Endothelial cell of umbilical vein (primary cell): ENCODE measurements around the gene FGD3. TPM values are rescaled to one million over a fixed set of nuclear protein-coding genes. Genes with fewer than 3 reads are reported as not detected.

Experiments used
- BruUV-seq: library from RNA; stranded (reverse); fragments of 400-500 nt; replicated peaks from 2 replicates; lab custom pipeline; 2021; lab: Mats Ljungman, UMichigan
- CTCF ChIA-PET: fragments of 300-600, 350-600 bp; sonication (Branson Sonifier 250); formaldehyde crosslinking; loops from one replicate; lab custom pipeline; 2021; ENCODE audit warnings: antibody characterized with exemption, inconsistent platforms; lab: Charles Lee
- POLR2A ChIA-PET: fragments of 300-600, 350-600 bp; sonication (Branson Sonifier 250); formaldehyde crosslinking; loops from one replicate; lab custom pipeline; 2021; ENCODE audit warnings: antibody characterized with exemption, inconsistent platforms; lab: Charles Lee
- DNase-seq: peaks from one replicate; pipeline ENCODE4 v3.0.0-alpha.2; 2011; ENCODE audit warnings: low read depth, low spot score
- FAIRE-seq: peaks from 2 replicates; lab custom pipeline; 2011; peaks lifted over from hg19 to GRCh38; lab: Jason Lieb, UNC
- H2AFZ ChIP-seq: 2 replicates; pipeline ENCODE4 v1.6.0; 2012; ENCODE audit warnings: low read depth, low read length, control low read depth, inconsistent platforms
- H3K27ac ChIP-seq: 2 replicates; pipeline ENCODE4 v1.5.1; 2011; ENCODE audit warnings: low read depth, mild to moderate bottlenecking, control low read depth, low read length, moderate library complexity; ENCODE audit not compliant: insufficient read depth
- H3K27me3 ChIP-seq, 2 experiments: 2 replicates each; pipeline versions ENCODE4 v1.6.0 to v1.6.1; 2011; ENCODE audit warnings: low read length in 2 of 2, mixed read lengths in 1 of 2; ENCODE audit not compliant: control insufficient read depth in 2 of 2, insufficient read depth in 2 of 2
- H3K36me3 ChIP-seq, 2 experiments: 2 replicates in 1 of 2; 3 replicates in 1 of 2; pipeline ENCODE4 v1.5.1; 2011; ENCODE audit warnings: low read length in 2 of 2, mild to moderate bottlenecking in 1 of 2, moderate library complexity in 1 of 2; ENCODE audit not compliant: control insufficient read depth in 2 of 2, insufficient read depth in 2 of 2; ENCODE audit errors: extremely low read depth in 1 of 2
- H3K4me1 ChIP-seq: 3 replicates; pipeline ENCODE4 v1.5.1; 2011; ENCODE audit warnings: mild to moderate bottlenecking, low read length; ENCODE audit not compliant: control insufficient read depth, insufficient read depth; ENCODE audit errors: extremely low read depth
- H3K4me2 ChIP-seq: 2 replicates; pipeline ENCODE4 v1.6.1; 2011; ENCODE audit warnings: low read length, control low read depth, mixed read lengths; ENCODE audit not compliant: insufficient read depth
- H3K4me3 ChIP-seq, 3 experiments: fragments of 200-600 bp in 1 of 3; sonication (generic), shearing (Covaris generic) in 1 of 3; replicated peaks in 1 of 3; 2 replicates each; pipeline ENCODE4 v1.5.1; 2011 to 2016; ENCODE audit warnings: control low read depth in 3 of 3, low read length in 3 of 3, mild to moderate bottlenecking in 2 of 3, inconsistent platforms in 1 of 3, low read depth in 1 of 3, moderate library complexity in 1 of 3; ENCODE audit not compliant: insufficient read depth in 1 of 3
- H3K79me2 ChIP-seq: 2 replicates; pipeline ENCODE4 v1.6.0; 2012; ENCODE audit warnings: low read length, inconsistent platforms; ENCODE audit not compliant: control insufficient read depth, insufficient read depth
- H3K9ac ChIP-seq: replicated peaks from 2 replicates; pipeline ENCODE3; 2011; ENCODE audit warnings: low read length, control low read depth; ENCODE audit not compliant: insufficient read depth; ENCODE audit errors: extremely low read depth
- H3K9me1 ChIP-seq: replicated peaks from 3 replicates; pipeline ENCODE4 v1.6.0; 2011; ENCODE audit warnings: mild to moderate bottlenecking, low read length; ENCODE audit not compliant: control insufficient read depth, insufficient read depth; ENCODE audit errors: extremely low read depth
- H3K9me3 ChIP-seq: replicated peaks from 2 replicates; pipeline ENCODE4 v1.5.1; 2012; ENCODE audit warnings: low read length, inconsistent platforms; ENCODE audit not compliant: control insufficient read depth, insufficient read depth
- H4K20me1 ChIP-seq: replicated peaks from 2 replicates; pipeline ENCODE3; 2011; ENCODE audit warnings: mild to moderate bottlenecking, low read length; ENCODE audit not compliant: control insufficient read depth, insufficient read depth; ENCODE audit errors: extremely low read depth
- CTCF ChIP-seq, 2 donors: IDR thresholded peaks; 1 replicate in 1 of 2; 2 replicates in 1 of 2; pipeline ENCODE4 v1.5.1; 2011; ENCODE audit warnings: low read length in 2 of 2, mild to moderate bottlenecking in 2 of 2, moderate library complexity in 2 of 2, control low read depth in 1 of 2, inconsistent platforms in 1 of 2, low read depth in 1 of 2; ENCODE audit not compliant: insufficient read depth in 1 of 2; ENCODE audit errors: extremely low read depth in 1 of 2
- EZH2 ChIP-seq: IDR thresholded peaks from 2 replicates; pipeline ENCODE4 v1.6.1; 2012; ENCODE audit warnings: borderline replicate concordance, low read depth, mild to moderate bottlenecking, moderate library complexity, low read length, inconsistent platforms; ENCODE audit not compliant: severe bottlenecking
- FOS ChIP-seq: IDR thresholded peaks from 2 replicates; pipeline ENCODE4 v1.6.1; 2011; ENCODE audit warnings: mild to moderate bottlenecking, low read length, moderate library complexity, borderline replicate concordance; ENCODE audit not compliant: insufficient read depth
- GATA2 ChIP-seq: IDR thresholded peaks from 2 replicates; pipeline ENCODE4 v1.7.0; 2011; ENCODE audit warnings: low read depth, mild to moderate bottlenecking, moderate library complexity, mixed read lengths, low read length; ENCODE audit not compliant: insufficient read length, insufficient read depth
- JUN ChIP-seq: IDR thresholded peaks from 2 replicates; pipeline ENCODE4 v1.6.1; 2011; ENCODE audit warnings: borderline replicate concordance, low read depth; ENCODE audit not compliant: insufficient read length, insufficient read depth
- MAX ChIP-seq: IDR thresholded peaks from 2 replicates; pipeline ENCODE4 v1.6.1; 2011; ENCODE audit not compliant: insufficient read depth, insufficient read length
- MYC ChIP-seq: IDR thresholded peaks from one replicate; pipeline ENCODE4 v1.6.1; 2011; ENCODE audit warnings: mild to moderate bottlenecking, low read depth, low read length
- POLR2A ChIP-seq: IDR thresholded peaks from 2 replicates; pipeline ENCODE4 v1.6.1; 2012; ENCODE audit warnings: low read depth, mild to moderate bottlenecking, control low read depth, low read length
- POLR2AphosphoS5 ChIP-seq: IDR thresholded peaks from 2 replicates; pipeline ENCODE4 v1.6.1; 2012; ENCODE audit warnings: low read depth, mild to moderate bottlenecking, control low read depth, low read length, moderate library complexity; ENCODE audit not compliant: insufficient read depth
- dilution Hi-C: fragments of 300-500 bp; cut with MboI; formaldehyde crosslinking; loops from one replicate; pipeline ENCODE4 v1.15.0; 2019; ENCODE audit warnings: low sequenced_read_pairs; ENCODE audit not compliant: extremely low pct_ligation_motif_present
- intact Hi-C: fragments of 100-400 bp; cut with micrococcal nuclease; formaldehyde crosslinking; loops from one replicate; pipeline ENCODE4 v1.10.0; 2022
- polyA plus RNA-seq, 4 experiments: library from polyadenylated mRNA; depleted of rRNA in 3 of 4; stranded (reverse) in 3 of 4; unstranded in 1 of 4; fragments of >200 nt; gene quantifications; 2 replicates each; pipeline versions ENCODE4 v1.2.1 to v1.2.3, GENCODE V29; 2011 to 2012; ENCODE audit warnings: missing spikeins in 1 of 4
- total RNA-seq: library from RNA; stranded (reverse); gene quantifications from 2 replicates; pipeline ENCODE4 v1.2.3, GENCODE V29; 2021

Gene FGD3
- total and polyA plus RNA-seq, 2 donors (not counting 3 experiments of a cell fraction or from before 2014, with no cell fraction given), result not detected

- no peak overlapping the region for H3K4me3 ChIP-seq
- H3K4me2 ChIP-seq, result no peak overlapping the region
- no peak for TF ChIP-seq GATA2
- TF ChIP-seq POLR2A, result no peak
- TF ChIP-seq FOS, result no peak
- no peak for TF ChIP-seq MAX
- no peak for TF ChIP-seq POLR2AphosphoS5
- TF ChIP-seq MYC, result no peak
- TF ChIP-seq CTCF (IDR thresholded peaks at IDR 0.05; ENCODE audit: extremely low read depth in 1 of 2, insufficient read depth in 1 of 2, low read depth in 1 of 2, low read length in 2 of 2), result no peak
- no peak for TF ChIP-seq JUN
- TF ChIP-seq EZH2, result no peak
- intact Hi-C loops (no loop called here), dilution Hi-C loops (no loop called here)
- CTCF ChIA-PET, result interaction anchor here (0.8 to 2.6 kb wide), 2 partner anchors 16 to 22 kb away, joined by 3 to 15 read pairs; no protein-coding TSS in a partner anchor
- no peak for DNase-seq
- no peaks in the 10 kb centered on the region for H3K79me2 ChIP-seq
- no peak overlapping the region for H2AFZ ChIP-seq
- H3K9me3 ChIP-seq, result no peaks in the 10 kb centered on the region
- BruUV-seq, result no TSS peak
- H3K9me1 ChIP-seq, result no peaks in the 10 kb centered on the region
- no peaks in the 10 kb centered on the region for H3K27me3 ChIP-seq
- FAIRE-seq, result no peak
- no peaks in the 10 kb centered on the region for H3K4me1 ChIP-seq
- H3K36me3 ChIP-seq, result no peaks in the 10 kb centered on the region
- H3K27ac ChIP-seq, result no peak overlapping the region
- POLR2A ChIA-PET, result no interaction called here
- H4K20me1 ChIP-seq, result no peaks in the 10 kb centered on the region
- no peak overlapping the region for H3K9ac ChIP-seq
These were observed 78.4 kb downstream of the FGD3 start for GRCh38 chr9:93025736-93026135.
